K562 (cell line): ENCODE measurements around the gene FN3K. TPM values are rescaled to one million over a fixed set of nuclear protein-coding genes. Genes with fewer than 3 reads are reported as not detected.

Experiments
- ATAC-seq: fragments of 200-7000 bp; cut with Tn5 transposase; 3 replicates; pipeline ENCODE4 v1.9.1; 2020; ENCODE audit warnings: moderate library complexity
- BruUV-seq: library from RNA; stranded (reverse); fragments of 400-500 nt; replicated peaks from 2 replicates; lab custom pipeline; 2021; lab: Mats Ljungman, UMichigan
- CTCF ChIA-PET: fragments of 300-600 bp; formaldehyde crosslinking; extraction: SDS; loops from one replicate; lab custom pipeline; 2021; ENCODE audit warnings: low intra/inter-chr PET ratio; lab: Yijun Ruan, JAX
- POLR2A ChIA-PET: fragments of 300-600, 350-650 bp; sonication (Branson Sonifier 250); formaldehyde crosslinking; extraction: SDS; loops from one replicate; lab custom pipeline; 2021; ENCODE audit warnings: antibody characterized with exemption, inconsistent platforms; lab: Yijun Ruan, JAX
- DNase-seq, 4 experiments: peaks; one replicate each; pipeline versions ENCODE4 v3.0.0 to v3.0.0-alpha.2; 2011 to 2018; ENCODE audit warnings: low spot score in 3 of 4, mixed read lengths in 3 of 4; ENCODE audit errors: extremely low read depth in 1 of 4
- FAIRE-seq: peaks from 2 replicates; lab custom pipeline; 2011; peaks lifted over from hg19 to GRCh38; lab: Jason Lieb, UNC
- H2AFZ ChIP-seq: 2 replicates; pipeline ENCODE4 v1.6.0; 2011; ENCODE audit warnings: low read depth, low read length, control low read depth, inconsistent platforms
- H3K27ac ChIP-seq: fragments of 200-600 bp; 3 replicates; pipeline ENCODE4 v1.8.0; 2011; ENCODE audit warnings: low read depth, mild to moderate bottlenecking, control low read depth, inconsistent platforms, low read length, moderate library complexity, mixed read lengths; ENCODE audit errors: extremely low read depth
- H3K27me3 ChIP-seq, 2 experiments: fragments of 300-600 bp in 1 of 2; 2 replicates in 1 of 2; 3 replicates in 1 of 2; pipeline versions ENCODE4 v1.6.0 to v1.8.0; 2011; ENCODE audit warnings: inconsistent platforms in 2 of 2, low read length in 2 of 2, mild to moderate bottlenecking in 1 of 2, mixed read lengths in 1 of 2, moderate library complexity in 1 of 2; ENCODE audit not compliant: control insufficient read depth in 2 of 2, insufficient read depth in 2 of 2
- H3K36me3 ChIP-seq: fragments of 300-600 bp; 3 replicates; pipeline ENCODE4 v1.8.0; 2011; ENCODE audit warnings: mild to moderate bottlenecking, low read length, inconsistent platforms; ENCODE audit not compliant: control insufficient read depth, insufficient read depth
- H3K4me1 ChIP-seq, 2 experiments: fragments of 200-600 bp in 1 of 2; replicated peaks in 1 of 2; 2 replicates in 1 of 2; 3 replicates in 1 of 2; pipeline versions ENCODE4 v1.5.1 to v1.8.0; 2011; ENCODE audit warnings: inconsistent platforms in 2 of 2, low read length in 2 of 2, mild to moderate bottlenecking in 1 of 2, mixed read lengths in 1 of 2, moderate library complexity in 1 of 2; ENCODE audit not compliant: control insufficient read depth in 2 of 2, insufficient read depth in 2 of 2
- H3K4me2 ChIP-seq: 2 replicates; pipeline ENCODE4 v1.6.1; 2011; ENCODE audit warnings: low read length, control low read depth, inconsistent platforms, mixed read lengths; ENCODE audit not compliant: insufficient read depth
- H3K4me3 ChIP-seq: fragments of 200-600 bp; sonication (generic), shearing (Covaris generic); 2 replicates; pipeline ENCODE4 v1.5.1; 2016; ENCODE audit warnings: control low read depth, inconsistent platforms
- H3K79me2 ChIP-seq: fragments of 200-600 bp; 3 replicates; pipeline ENCODE4 v1.8.0; 2011; ENCODE audit warnings: low read length, inconsistent platforms; ENCODE audit not compliant: control insufficient read depth, insufficient read depth
- H3K9ac ChIP-seq, 2 experiments: 2 replicates each; pipeline versions ENCODE4 v1.6.0 to v1.6.1; 2011; ENCODE audit warnings: low read depth in 2 of 2, low read length in 2 of 2, control low read depth in 1 of 2, inconsistent platforms in 1 of 2, mild to moderate bottlenecking in 1 of 2, mixed read lengths in 1 of 2; ENCODE audit not compliant: insufficient read depth in 1 of 2
- H3K9me1 ChIP-seq: one replicate; pipeline ENCODE4 v1.6.0; 2011; ENCODE audit warnings: inconsistent platforms, mild to moderate bottlenecking, low read length, moderate library complexity; ENCODE audit not compliant: control insufficient read depth, insufficient read depth
- H3K9me3 ChIP-seq: replicated peaks from 2 replicates; pipeline ENCODE4 v1.5.1; 2011; ENCODE audit warnings: low read depth, low read length, inconsistent platforms; ENCODE audit not compliant: control insufficient read depth, insufficient read depth
- H4K20me1 ChIP-seq: replicated peaks from 2 replicates; pipeline ENCODE4 v1.6.1; 2011; ENCODE audit warnings: low read length, inconsistent platforms, mixed read lengths; ENCODE audit not compliant: control insufficient read depth, insufficient read depth
- CCAR2 ChIP-seq: fragments of 200-400 bp; formaldehyde crosslinking; IDR thresholded peaks from 2 replicates; pipeline ENCODE4 v1.6.1; 2017; ENCODE audit warnings: mild to moderate bottlenecking, low read depth, low read length
- CCNT2 ChIP-seq: IDR thresholded peaks from 2 replicates; pipeline ENCODE4 v1.6.1; 2011; ENCODE audit warnings: borderline replicate concordance, low read depth, mild to moderate bottlenecking, moderate library complexity, mixed read lengths, low read length; ENCODE audit not compliant: insufficient read length; ENCODE audit errors: extremely low read depth
- FIP1L1 ChIP-seq: fragments of 200-400 bp; formaldehyde crosslinking; IDR thresholded peaks from 2 replicates; pipeline ENCODE4 v1.6.1; 2018; ENCODE audit warnings: mild to moderate bottlenecking, low read depth, low read length; ENCODE audit not compliant: poor library complexity, severe bottlenecking
- GABPA ChIP-seq: fragments of 200-800 bp; sonication (Bioruptor generic); conservative IDR thresholded peaks from 2 replicates; pipeline ENCODE4 v1.6.1; 2016; ENCODE audit warnings: low read depth, missing genetic modification characterization, missing compliant biosample characterization
- PHF21A ChIP-seq: fragments of 450-650 bp; IDR thresholded peaks from 2 replicates; pipeline ENCODE4 v1.6.1; 2017; ENCODE audit warnings: low read depth, borderline replicate concordance
- RBM17 ChIP-seq: fragments of 200-400 bp; formaldehyde crosslinking; IDR thresholded peaks from 2 replicates; pipeline ENCODE4 v1.6.1; 2017; ENCODE audit warnings: low read depth, mild to moderate bottlenecking, low read length, borderline replicate concordance
- TFAP4 ChIP-seq: sonication (generic); formaldehyde crosslinking; IDR thresholded peaks from 2 replicates; pipeline ENCODE4 v1.8.0; 2022; ENCODE audit warnings: missing genetic modification reagents, mild to moderate bottlenecking, moderate library complexity, borderline replicate concordance
- ZNF354B ChIP-seq: fragments of 250-450 bp; sonication (Bioruptor Pico); IDR thresholded peaks from 2 replicates; pipeline ENCODE4 v1.4.0; 2020
- ZSCAN32 ChIP-seq: fragments of 450-650 bp; formaldehyde crosslinking; IDR thresholded peaks from 2 replicates; pipeline ENCODE4 v1.4.0; 2020; ENCODE audit warnings: mild to moderate bottlenecking, moderate library complexity
- whole genome bisulfite sequencing: fragments of 100-300 bp; shearing (Covaris generic); methylation state at CpG from one replicate; pipeline ENCODE4 v1.1.6; 2016; ENCODE audit warnings: low coverage, mixed read lengths; ENCODE audit not compliant: insufficient coverage; ENCODE audit errors: missing lambda C conversion rate; 5-methylcytosine and 5-hydroxymethylcytosine counted together
- in situ Hi-C: fragments of 300-500 bp; cut with MboI; formaldehyde crosslinking; loops from 4 replicates; pipeline ENCODE4 v1.15.0; 2018; ENCODE audit warnings: inconsistent platforms, mixed read lengths
- intact Hi-C: fragments of 100-400 bp; cut with micrococcal nuclease; formaldehyde crosslinking; loops from 2 replicates; pipeline ENCODE4 v1.14.2; 2022
- polyA plus RNA-seq, 8 experiments: library from polyadenylated mRNA; depleted of rRNA in 4 of 8; stranded (reverse) in 5 of 8; unstranded in 3 of 8; fragments of >200 nt; fragmentation: Nextera tagmentation in 2 of 8; fragmentation: Illumina TruSeq in 1 of 8; extraction: Ambion mirVana in 2 of 8; extraction: Trizol in 1 of 8; gene quantifications; 2 replicates each; pipeline versions ENCODE4 v1.2.1 to v1.2.3, GENCODE V29; 2011 to 2014; ENCODE audit warnings: inconsistent platforms in 1 of 8, missing spikeins in 1 of 8
- total RNA-seq, 7 experiments: library from RNA; depleted of rRNA in 6 of 7; stranded (reverse); fragments of >200 nt in 6 of 7; fragmentation: Illumina TruSeq in 2 of 7; extraction: Trizol in 2 of 7; gene quantifications; 2 replicates each; pipeline versions ENCODE4 v1.2.1 to v1.2.3, GENCODE V29; 2011 to 2021; ENCODE audit warnings: low replicate concordance in 1 of 7

FN3K gene
- total and polyA plus RNA-seq, 9 of the 15 experiments (the other 6 are each of a cell fraction or from before 2014, with no cell fraction given) = 0.08 to 22.7 (median 3.8) TPM

DNA sequence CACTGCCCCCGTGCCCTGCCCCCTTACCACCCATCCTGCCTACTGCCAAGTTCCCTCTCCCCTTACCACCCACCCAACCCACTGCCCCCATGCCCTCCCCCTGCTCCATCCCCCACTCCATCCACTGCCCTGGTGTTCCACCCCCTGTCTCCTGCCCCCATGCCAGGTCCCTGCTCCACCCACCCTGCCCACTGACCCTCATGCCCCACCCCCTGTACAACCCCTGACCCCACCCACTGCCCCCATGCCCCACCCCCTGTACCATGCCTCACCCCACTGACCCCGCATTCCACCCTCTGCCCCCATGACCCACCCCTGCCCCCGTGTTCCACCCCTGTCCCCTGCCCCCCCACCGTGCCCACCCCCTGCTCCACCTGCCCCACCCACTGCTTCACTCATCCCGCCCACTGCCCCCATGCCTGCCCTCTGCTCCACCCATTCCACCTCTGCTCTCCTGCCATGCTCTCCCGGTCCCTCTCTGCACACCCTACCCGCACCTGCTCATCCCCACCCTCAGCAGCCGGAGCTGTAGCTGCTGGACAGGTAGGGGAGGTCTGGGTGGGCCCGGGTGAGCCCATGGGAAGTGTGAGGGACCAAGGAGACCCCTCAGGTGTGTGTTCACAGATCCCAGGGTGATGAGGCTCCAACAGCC lies 26.3 kb upstream of the FN3K start (continued):
- no peak for TF ChIP-seq CCNT2
- TF ChIP-seq FIP1L1 = no peak
- no peak for TF ChIP-seq RBM17
- TF ChIP-seq GABPA (tag) = no peak
- TF ChIP-seq PHF21A = no peak
- TF ChIP-seq ZNF354B (CRISPR knock-in tag) = no peak
- TF ChIP-seq, all 486 proteins: peak for 0

DNA sequence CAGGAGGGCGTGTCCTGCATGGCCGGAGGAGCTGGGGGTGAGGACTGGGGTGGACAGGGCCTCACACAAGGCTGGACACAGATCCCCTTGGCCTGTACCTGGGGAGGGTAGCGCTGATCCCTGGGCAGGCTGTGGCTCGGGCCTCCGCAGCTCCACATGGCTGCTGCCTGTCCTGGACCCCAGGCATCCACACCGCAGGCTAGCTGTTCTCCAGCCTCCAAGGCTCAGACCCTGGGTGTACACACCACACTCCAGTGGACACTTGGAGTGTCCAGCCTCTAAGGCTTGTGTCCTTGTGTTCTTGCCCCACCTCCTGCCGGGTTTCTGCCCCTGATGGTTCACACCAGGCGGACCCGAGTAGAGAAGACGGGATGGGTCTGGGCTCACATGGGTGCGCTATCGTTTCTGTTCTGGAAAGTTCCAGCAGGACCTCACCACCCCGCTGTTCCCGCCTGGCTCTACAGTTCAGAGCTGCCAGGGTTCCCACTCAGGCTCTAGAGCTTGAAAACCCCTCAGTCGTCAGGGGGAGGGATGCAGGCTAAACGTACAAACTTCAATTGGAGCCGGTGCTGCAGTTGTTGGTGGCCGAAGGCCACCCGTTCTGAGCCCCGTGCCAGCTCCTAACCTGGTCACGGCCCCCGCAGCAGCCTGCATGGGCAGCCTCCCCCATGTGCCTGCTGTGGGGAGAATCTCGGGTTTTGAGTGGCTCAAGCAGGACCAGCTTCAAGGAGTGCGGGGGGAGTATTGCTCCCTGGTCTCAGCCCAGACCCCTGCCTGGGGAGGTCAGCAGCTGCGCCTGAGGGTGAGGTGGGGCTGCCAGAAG lies 25.5 kb upstream of the FN3K start:
- intact Hi-C loops (no loop called here), in situ Hi-C loops (no loop called here)
- ChIA-PET CTCF (no interaction called here), POLR2A (interaction anchor here (0.6 to 1.1 kb wide), 3 partner anchors 15 to 23 kb away, joined by 3 to 4 read pairs (median 3); no protein-coding TSS in a partner anchor)
- Histone ChIP-seq H3K27me3 (peaks cover 0 to 7% of the 10 kb centered on the region in 2 experiments; a peak in 2 of 5 replicates), H3K9me3 (no peaks in the 10 kb centered on the region), H3K36me3 (no peaks in the 10 kb centered on the region), H3K9me1 (no peaks in the 10 kb centered on the region), H3K79me2 (no peaks in the 10 kb centered on the region), H3K9ac (peak overlapping the region in 1 of 2 experiments; percentile 68; a peak in 2 of 4 replicates), H2AFZ (peak overlapping the region; percentile 66), H3K4me3 (no peak overlapping the region), H3K27ac (no peak overlapping the region), H3K4me1 (peaks cover 0 to 39% of the 10 kb centered on the region in 2 experiments; a peak in 2 of 5 replicates), H3K4me2 (no peak overlapping the region), H4K20me1 (no peaks in the 10 kb centered on the region)
- 62% methylated on average over 22 of the region's 25 CpGs for WGBS
- DNase-seq (no peak), FAIRE-seq (no peak), ATAC-seq (no peak; the same call in 2 of the 3 replicates)
- BruUV-seq = no TSS peak
- 0 out of 2 replicates have a peak, but pooled peaks have one; percentile 17 for TF ChIP-seq TFAP4
- no peak for TF ChIP-seq CCAR2
- no peak for TF ChIP-seq ZSCAN32 (CRISPR knock-in tag)
